ENCODE results near the gene SLC38A1.
"Not testable (repeated sequence)": the region's sequence is repeated elsewhere in the genome, so short reads cannot be mapped to it uniquely, and the experiment has no call there.

SLC38A1 gene

DNA sequence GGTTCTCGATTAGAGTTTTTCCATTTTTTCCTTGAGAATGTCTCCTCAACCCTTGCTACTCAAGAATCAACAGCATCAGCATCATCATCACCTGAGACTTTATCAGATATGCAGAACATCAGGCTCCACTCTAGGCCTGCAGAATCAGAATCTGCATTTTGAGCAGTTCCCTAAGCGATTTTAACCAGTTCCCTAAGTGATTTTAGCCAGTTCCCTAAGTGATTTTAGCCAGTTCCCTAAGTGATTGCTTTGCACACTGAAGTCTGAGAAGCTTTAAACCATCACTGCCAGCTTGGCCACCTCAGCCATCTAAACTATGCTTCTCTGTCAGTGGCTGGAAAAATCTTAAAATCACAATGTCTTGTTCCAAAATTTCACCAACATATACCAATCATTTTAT lies 29.4 kb upstream of the SLC38A1 start:
- Histone ChIP-seq H3K4me3 (no peak overlapping the region), H3K27ac (no peak overlapping the region)
- TF ChIP-seq, protein P1, sequence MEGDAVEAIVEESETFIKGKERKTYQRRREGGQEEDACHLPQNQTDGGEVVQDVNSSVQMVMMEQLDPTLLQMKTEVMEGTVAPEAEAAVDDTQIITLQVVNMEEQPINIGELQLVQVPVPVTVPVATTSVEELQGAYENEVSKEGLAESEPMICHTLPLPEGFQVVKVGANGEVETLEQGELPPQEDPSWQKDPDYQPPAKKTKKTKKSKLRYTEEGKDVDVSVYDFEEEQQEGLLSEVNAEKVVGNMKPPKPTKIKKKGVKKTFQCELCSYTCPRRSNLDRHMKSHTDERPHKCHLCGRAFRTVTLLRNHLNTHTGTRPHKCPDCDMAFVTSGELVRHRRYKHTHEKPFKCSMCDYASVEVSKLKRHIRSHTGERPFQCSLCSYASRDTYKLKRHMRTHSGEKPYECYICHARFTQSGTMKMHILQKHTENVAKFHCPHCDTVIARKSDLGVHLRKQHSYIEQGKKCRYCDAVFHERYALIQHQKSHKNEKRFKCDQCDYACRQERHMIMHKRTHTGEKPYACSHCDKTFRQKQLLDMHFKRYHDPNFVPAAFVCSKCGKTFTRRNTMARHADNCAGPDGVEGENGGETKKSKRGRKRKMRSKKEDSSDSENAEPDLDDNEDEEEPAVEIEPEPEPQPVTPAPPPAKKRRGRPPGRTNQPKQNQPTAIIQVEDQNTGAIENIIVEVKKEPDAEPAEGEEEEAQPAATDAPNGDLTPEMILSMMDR (IDR thresholded peaks at IDR 0.05): no peak
- DNase-seq (ENCODE audit: low spot score): no peak

DNA sequence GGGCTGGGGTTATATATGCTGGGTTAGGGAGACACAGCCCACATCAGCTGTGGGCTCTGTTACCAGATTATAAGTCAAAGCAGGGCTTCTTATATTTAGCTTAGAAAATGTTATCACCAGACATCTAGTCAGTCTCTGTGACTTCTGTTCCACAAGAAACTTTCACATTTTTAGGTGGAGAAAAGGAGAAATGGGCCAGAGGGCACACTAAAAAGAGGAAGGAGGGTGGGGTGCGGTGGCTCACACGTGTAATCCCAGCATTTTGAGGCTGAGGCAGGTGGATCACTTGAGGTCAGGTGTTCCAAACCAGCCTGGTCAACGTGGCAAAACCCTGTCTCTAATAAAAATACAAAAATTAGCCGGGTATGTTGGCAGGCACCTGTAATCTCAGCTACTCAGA lies 28.0 kb upstream of the SLC38A1 start:
- TF ChIP-seq, protein P1 (IDR thresholded peaks at IDR 0.05): no peak
- Histone ChIP-seq H3K4me3 (no peak overlapping the region), H3K27ac (no peak overlapping the region)
- DNase-seq (ENCODE audit: low spot score): no peak

DNA sequence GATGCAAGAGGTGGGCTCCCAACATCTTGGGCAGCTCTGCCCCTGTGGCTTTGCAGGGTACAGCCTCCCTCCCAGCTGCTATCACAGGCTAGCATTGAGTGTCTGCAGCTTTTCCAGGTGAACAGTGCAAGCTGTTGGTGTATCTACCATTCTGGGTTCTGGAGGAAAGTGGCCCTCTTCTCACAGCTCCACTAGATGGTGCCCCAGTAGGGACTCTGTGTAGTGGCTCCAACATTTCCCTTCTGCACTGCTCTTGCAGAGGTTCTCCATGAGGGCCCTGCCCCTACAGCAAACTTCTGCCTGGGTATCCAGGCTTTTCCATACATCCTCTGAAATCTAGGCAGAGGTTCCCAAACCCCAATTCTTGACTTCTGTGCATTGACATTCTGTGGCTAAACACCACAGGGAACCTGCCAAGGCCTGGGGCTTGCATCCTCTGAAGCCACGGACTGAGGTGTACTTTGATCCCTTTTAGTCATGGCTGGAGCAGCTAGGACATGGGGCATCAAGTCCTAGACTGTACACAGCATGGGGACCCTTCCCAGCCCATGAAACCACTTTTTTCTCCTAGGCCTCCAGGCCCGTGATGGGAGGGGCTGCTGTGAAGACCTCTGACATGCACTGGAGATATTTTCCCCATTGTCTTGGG lies 24.0 kb upstream of the SLC38A1 start:
- DNase-seq (ENCODE audit: low spot score): no peak
- H3K4me3 ChIP-seq: no peak overlapping the region
- no peak overlapping the region for H3K27ac ChIP-seq
- TF ChIP-seq, protein P1 (IDR thresholded peaks at IDR 0.05): no peak

DNA sequence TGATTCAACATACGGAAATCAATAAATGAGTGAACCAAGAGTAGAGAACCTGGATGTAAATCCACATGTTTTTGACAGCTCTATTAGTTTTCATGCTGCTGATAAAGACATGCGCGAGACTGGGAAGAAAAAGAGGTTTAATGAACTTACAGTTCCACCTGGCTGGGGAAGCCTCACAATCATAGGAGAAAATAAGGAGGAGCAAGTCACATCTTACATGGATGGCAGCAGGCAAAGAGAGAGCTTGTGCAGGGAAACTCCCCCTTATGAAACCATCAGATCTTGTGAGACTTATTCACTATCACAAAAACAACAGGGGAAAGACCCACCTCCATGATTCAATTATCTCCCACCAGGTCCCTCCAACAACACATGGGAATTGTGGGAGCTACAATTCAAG lies 23.1 kb upstream of the SLC38A1 start:
- DNase-seq (ENCODE audit: low spot score); H3K4me3 ChIP-seq; H3K27ac ChIP-seq: not testable (repeated sequence)

DNA sequence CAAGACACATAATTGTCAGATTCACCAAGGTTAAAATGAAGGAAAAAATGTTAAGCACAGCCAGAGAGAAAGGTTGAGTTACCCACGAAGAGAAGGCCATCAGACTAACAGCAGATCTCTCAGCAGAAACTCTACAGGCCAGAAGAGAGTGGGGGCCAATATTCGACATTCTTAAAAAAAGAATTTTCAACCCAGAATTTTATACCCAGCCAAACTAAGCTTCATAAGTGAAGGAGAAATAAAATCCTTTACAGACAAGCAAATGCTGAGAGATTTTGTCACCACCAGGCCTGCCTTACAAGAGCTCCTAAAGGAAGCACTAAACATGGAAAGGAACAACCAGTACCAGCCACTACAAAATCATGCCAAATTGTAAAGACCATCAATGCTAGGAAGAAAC lies 16.3 kb upstream of the SLC38A1 start:
- not testable (repeated sequence) for H3K27ac ChIP-seq; DNase-seq (ENCODE audit: low spot score); H3K4me3 ChIP-seq

DNA sequence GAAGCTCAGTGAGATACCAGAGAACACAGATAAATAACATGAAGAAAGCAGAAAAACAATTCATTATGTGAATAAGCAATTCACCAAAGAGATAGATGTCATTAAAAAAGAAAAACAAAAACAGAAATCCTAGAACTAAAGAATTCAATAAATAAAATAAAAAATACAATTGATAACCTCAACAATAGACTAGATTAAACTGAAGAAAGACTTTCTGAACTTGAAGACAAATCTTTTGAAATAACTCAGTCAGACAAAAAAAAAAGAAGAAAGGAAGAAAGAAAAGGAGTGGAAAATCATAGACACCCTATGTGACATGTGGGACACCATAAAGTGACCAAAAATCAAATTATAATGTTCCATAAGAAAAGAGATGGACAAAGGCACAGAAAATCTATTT lies 14.0 kb upstream of the SLC38A1 start:
- TF ChIP-seq, protein P1 (IDR thresholded peaks at IDR 0.05): no peak
- H3K4me3 ChIP-seq: no peak overlapping the region
- H3K27ac ChIP-seq: no peak overlapping the region
- no peak for DNase-seq (ENCODE audit: low spot score)

DNA sequence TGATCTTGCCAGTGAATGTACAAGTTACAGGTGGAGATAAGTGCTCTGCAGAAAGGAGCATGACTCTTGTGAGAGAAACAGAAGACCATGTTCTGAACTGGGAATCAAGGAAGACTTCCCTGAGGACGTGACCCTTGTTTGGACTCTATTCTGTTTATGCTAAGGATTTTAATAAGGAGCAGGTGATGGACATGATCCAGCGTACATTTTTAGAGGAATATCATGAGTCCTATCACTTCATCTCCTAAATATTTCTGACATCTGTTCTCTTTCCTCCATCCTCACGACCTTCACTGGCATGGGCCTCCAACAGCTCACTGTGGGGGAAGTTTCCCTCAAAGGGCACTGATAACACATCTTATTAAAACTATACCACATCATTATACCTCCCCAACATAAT lies 7.9 kb upstream of the SLC38A1 start:
- H3K4me3 ChIP-seq: no peak overlapping the region
- DNase-seq (ENCODE audit: low spot score): no peak
- no peak overlapping the region for H3K27ac ChIP-seq
- TF ChIP-seq, protein P1 (IDR thresholded peaks at IDR 0.05): no peak

DNA sequence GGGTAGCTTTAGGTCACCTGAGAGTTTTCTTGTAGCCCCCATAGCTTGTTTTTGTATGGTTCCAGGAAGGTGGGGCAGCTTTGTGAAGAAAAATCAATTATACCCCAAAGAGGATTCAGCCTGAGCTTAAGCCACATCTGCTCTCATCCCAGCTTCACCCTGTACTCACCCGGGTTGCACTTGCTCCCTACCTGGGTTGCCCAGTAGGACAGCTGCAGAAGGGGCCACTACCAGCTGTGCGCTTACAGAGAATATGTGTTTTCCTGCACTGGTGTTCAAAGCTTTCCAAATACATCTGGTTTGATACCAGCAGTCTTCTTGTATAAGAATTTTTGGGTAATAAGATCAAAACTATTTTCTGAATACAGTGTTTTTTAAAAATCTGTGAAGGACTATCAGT lies 3.0 kb upstream of the SLC38A1 start:
- no peak overlapping the region for H3K4me3 ChIP-seq
- TF ChIP-seq, protein P1 (IDR thresholded peaks at IDR 0.05): no peak
- no peak overlapping the region for H3K27ac ChIP-seq
- DNase-seq (ENCODE audit: low spot score): no peak

All from coronary artery (tissue), 2 donors.